Type B pancreatic cell (in vitro differentiated cells): Measurements from ENCODE around the gene DNAJB8. TPM values are rescaled to one million over a fixed set of nuclear protein-coding genes. Genes with fewer than 3 reads are reported as not detected.

ENCODE experiments used
- DNase-seq: peaks from one replicate; pipeline ENCODE4 v3.0.0; 2021; ENCODE audit warnings: mixed read lengths; ENCODE audit not compliant: unreplicated experiment; ENCODE audit errors: extremely low spot score
- H3K27ac Mint-ChIP-seq: 2 replicates; pipeline ENCODE4 v1.8.0; 2021; ENCODE audit warnings: mild to moderate bottlenecking, mixed read lengths
- H3K27me3 Mint-ChIP-seq: 2 replicates; pipeline ENCODE4 v1.8.0; 2021; ENCODE audit warnings: mixed read lengths
- H3K36me3 Mint-ChIP-seq: 2 replicates; pipeline ENCODE4 v1.8.0; 2021; ENCODE audit warnings: mixed read lengths
- H3K4me1 Mint-ChIP-seq: one replicate; pipeline ENCODE4 v1.8.0; 2021; ENCODE audit warnings: mixed read lengths; ENCODE audit not compliant: unreplicated experiment
- H3K4me3 Mint-ChIP-seq: 2 replicates; pipeline ENCODE4 v1.8.0; 2021; ENCODE audit warnings: mild to moderate bottlenecking, mixed read lengths
- H3K9me3 Mint-ChIP-seq: 2 replicates; pipeline ENCODE4 v1.8.0; 2021; ENCODE audit warnings: mixed read lengths
- CTCF ChIP-seq: fragments of 200-600 bp; sonication (generic); conservative IDR thresholded peaks from 2 replicates; pipeline ENCODE4 v1.5.0; 2021; ENCODE audit warnings: antibody characterized with exemption, mild to moderate bottlenecking
- total RNA-seq: library from RNA; stranded (reverse); gene quantifications from 2 replicates; pipeline ENCODE4 v1.2.1, GENCODE V29; 2021; ENCODE audit warnings: low replicate concordance

DNAJB8 gene
- total RNA-seq, 1 donor from 2014 or later = not detected

GRCh38 chr3:128429275-128429674 lies 37.4 kb downstream of the DNAJB8 start:
- no peak for DNase-seq
- Mint-ChIP-seq H3K36me3 (no peaks in the 10 kb centered on the region), H3K4me1 (peaks cover 41% of the 10 kb centered on the region), H3K27ac (no peak overlapping the region), H3K27me3 (peaks cover 44% of the 10 kb centered on the region), H3K4me3 (no peak overlapping the region), H3K9me3 (no peaks in the 10 kb centered on the region)
- TF ChIP-seq CTCF = no peak

- Mint-ChIP-seq H3K4me1 (peaks cover 46% of the 10 kb centered on the region), H3K27me3 (peaks cover 42% of the 10 kb centered on the region), H3K36me3 (no peaks in the 10 kb centered on the region), H3K4me3 (peak overlapping the region; percentile 54), H3K27ac (no peak overlapping the region), H3K9me3 (no peaks in the 10 kb centered on the region)
- no peak for TF ChIP-seq CTCF
- DNase-seq = no peak
Measured at GRCh38 chr3:128427872-128428822, 38.5 kb downstream of the DNAJB8 start.

GRCh38 chr3:128427175-128427857 lies 39.4 kb downstream of the DNAJB8 start:
- Mint-ChIP-seq H3K4me3 (no peak overlapping the region), H3K4me1 (peaks cover 44% of the 10 kb centered on the region), H3K36me3 (no peaks in the 10 kb centered on the region), H3K9me3 (no peaks in the 10 kb centered on the region), H3K27ac (no peak overlapping the region), H3K27me3 (peaks cover 40% of the 10 kb centered on the region)
- no peak for TF ChIP-seq CTCF
- DNase-seq = no peak

GRCh38 chr3:128426128-128426921 lies 40.4 kb downstream of the DNAJB8 start:
- peak; percentile 92 for TF ChIP-seq CTCF
- H3K9me3 Mint-ChIP-seq = no peaks in the 10 kb centered on the region
- H3K36me3 Mint-ChIP-seq = no peaks in the 10 kb centered on the region
- H3K27ac Mint-ChIP-seq = no peak overlapping the region
- peaks cover 35% of the 10 kb centered on the region for H3K4me1 Mint-ChIP-seq
- no peak for DNase-seq
- H3K27me3 Mint-ChIP-seq = peaks cover 30% of the 10 kb centered on the region
- no peak overlapping the region for H3K4me3 Mint-ChIP-seq

GRCh38 chr3:128425846-128426127 lies 40.9 kb downstream of the DNAJB8 start:
- H3K27me3 Mint-ChIP-seq = peaks cover 24% of the 10 kb centered on the region
- H3K9me3 Mint-ChIP-seq = no peaks in the 10 kb centered on the region
- H3K27ac Mint-ChIP-seq = no peak overlapping the region
- TF ChIP-seq CTCF = no peak
- no peaks in the 10 kb centered on the region for H3K36me3 Mint-ChIP-seq
- H3K4me3 Mint-ChIP-seq = no peak overlapping the region
- peaks cover 32% of the 10 kb centered on the region for H3K4me1 Mint-ChIP-seq
- DNase-seq = no peak
